Activated CD8-positive, alpha-beta T cell treated with anti-CD3 and anti-CD28 coated beads for 36 hours (primary cell): ENCODE results near the gene GCK. TPM values are rescaled to one million over a fixed set of nuclear protein-coding genes. Genes with fewer than 3 reads are reported as not detected.

ENCODE experiments used
- ATAC-seq: fragments of 200-7000 bp; cut with Tn5 transposase; one replicate; pipeline ENCODE4 v1.10.0; 2021; ENCODE audit warnings: mild to moderate bottlenecking, moderate library complexity
- CTCF ChIA-PET: fragments of 350-600 bp; sonication (Branson Sonifier 250); formaldehyde crosslinking; loops from one replicate; lab custom pipeline; 2021; ENCODE audit warnings: antibody characterized with exemption; lab: Charles Lee
- POLR2A ChIA-PET: fragments of 350-600 bp; sonication (Branson Sonifier 250); formaldehyde crosslinking; loops from one replicate; lab custom pipeline; 2021; ENCODE audit warnings: antibody characterized with exemption; lab: Charles Lee
- DNase-seq: peaks from one replicate; pipeline ENCODE4 v3.0.0-alpha.2; 2020
- H3K27ac Mint-ChIP-seq: one replicate; pipeline ENCODE4 v1.8.0; 2021; ENCODE audit warnings: mild to moderate bottlenecking, mixed read lengths
- H3K27me3 Mint-ChIP-seq: one replicate; pipeline ENCODE4 v1.8.0; 2021; ENCODE audit warnings: mixed read lengths
- H3K36me3 Mint-ChIP-seq: one replicate; pipeline ENCODE4 v1.8.0; 2021; ENCODE audit warnings: low read depth, mixed read lengths
- H3K4me1 Mint-ChIP-seq: one replicate; pipeline ENCODE4 v1.8.0; 2021; ENCODE audit warnings: low read depth, mixed read lengths
- H3K4me3 Mint-ChIP-seq: one replicate; pipeline ENCODE4 v1.8.0; 2021; ENCODE audit warnings: mild to moderate bottlenecking, moderate library complexity, mixed read lengths
- H3K9me3 Mint-ChIP-seq: one replicate; pipeline ENCODE4 v1.8.0; 2021; ENCODE audit warnings: mixed read lengths
- CTCF ChIP-seq: fragments of 200-600 bp; IDR thresholded peaks from one replicate; pipeline ENCODE4 v1.8.0; 2022; ENCODE audit warnings: antibody characterized with exemption, mild to moderate bottlenecking
- intact Hi-C: fragments of 100-400 bp; cut with micrococcal nuclease; formaldehyde crosslinking; loops from one replicate; pipeline ENCODE4 v1.10.0; 2022
- total RNA-seq, 2 experiments: library from RNA; stranded (reverse); gene quantifications; one replicate each; pipeline ENCODE4 v1.2.3, GENCODE V29; 2021

The GCK gene
- total RNA-seq, 2 experiments from 2014 or later: 2.1 to 2.6 TPM

- no peaks in the 10 kb centered on the region for H3K27me3 Mint-ChIP-seq
- H3K27ac Mint-ChIP-seq: no peak overlapping the region
- H3K9me3 Mint-ChIP-seq: no peaks in the 10 kb centered on the region
- POLR2A ChIA-PET: no interaction called here
- H3K36me3 Mint-ChIP-seq: no peaks in the 10 kb centered on the region
- ATAC-seq (no peak), DNase-seq (no peak)
- H3K4me1 Mint-ChIP-seq: peaks cover 10% of the 10 kb centered on the region
- intact Hi-C loops: no loop called here
- no peak overlapping the region for H3K4me3 Mint-ChIP-seq
- CTCF ChIA-PET: no interaction called here
- no peak for TF ChIP-seq CTCF
Measured at GRCh38 chr7:44143646-44144250, 45.5 kb downstream of the GCK start.

- CTCF ChIA-PET: no interaction called here
- ATAC-seq: no peak
- POLR2A ChIA-PET: interaction anchor here (0.9 kb wide), 1 partner anchor 20 kb away, joined by 4 read pairs; no protein-coding TSS in a partner anchor
Measured at GRCh38 chr7:44142028-44142427, 47.2 kb downstream of the GCK start.

GRCh38 chr7:44141221-44141850 is 47.9 kb downstream of the GCK start, which contains the start of gene MYL7:
TSS of gene MYL7 (minus strand) at chr7:44141332. CDS start at chr7:44141305, 27 bp downstream.
- H3K9me3 Mint-ChIP-seq: no peaks in the 10 kb centered on the region
- ATAC-seq: no peak

More at GRCh38 chr7:44142028-44142427, 47.2 kb downstream of the GCK start:
- no peaks in the 10 kb centered on the region for H3K9me3 Mint-ChIP-seq
- H3K27ac Mint-ChIP-seq: no peak overlapping the region
- no peak overlapping the region for H3K4me3 Mint-ChIP-seq
- no peak for TF ChIP-seq CTCF
- intact Hi-C loops: no loop called here
- peaks cover 10% of the 10 kb centered on the region for H3K4me1 Mint-ChIP-seq
- no peaks in the 10 kb centered on the region for H3K27me3 Mint-ChIP-seq
- no peak for DNase-seq
- no peaks in the 10 kb centered on the region for H3K36me3 Mint-ChIP-seq

GRCh38 chr7:44140341-44140740 is 48.9 kb downstream of the GCK start:
- no peak overlapping the region for H3K4me3 Mint-ChIP-seq
- POLR2A ChIA-PET: no interaction called here
- no peaks in the 10 kb centered on the region for H3K9me3 Mint-ChIP-seq
- no peaks in the 10 kb centered on the region for H3K27me3 Mint-ChIP-seq
- H3K36me3 Mint-ChIP-seq: no peaks in the 10 kb centered on the region
- ATAC-seq: no peak
- peaks cover 4% of the 10 kb centered on the region for H3K4me1 Mint-ChIP-seq
- DNase-seq: no peak
- no peak for TF ChIP-seq CTCF
- CTCF ChIA-PET: no interaction called here
- H3K27ac Mint-ChIP-seq: no peak overlapping the region
- intact Hi-C loops: no loop called here

More at GRCh38 chr7:44141221-44141850, 47.9 kb downstream of the GCK start, which contains the start of gene MYL7:
- ChIA-PET CTCF (no interaction called here), POLR2A (no interaction called here)
- intact Hi-C loops: no loop called here
- no peak for DNase-seq
- H3K4me1 Mint-ChIP-seq: peaks cover 7% of the 10 kb centered on the region
- no peak for TF ChIP-seq CTCF
- H3K36me3 Mint-ChIP-seq: no peaks in the 10 kb centered on the region
- H3K27ac Mint-ChIP-seq: no peak within 1 kb of the TSS
- H3K4me3 Mint-ChIP-seq: no peak within 1 kb of the TSS
- no peaks in the 10 kb centered on the region for H3K27me3 Mint-ChIP-seq

GRCh38 chr7:44139311-44140010 is 49.8 kb downstream of the GCK start:
- H3K4me3 Mint-ChIP-seq: no peak overlapping the region
- no peak overlapping the region for H3K27ac Mint-ChIP-seq
- ChIA-PET POLR2A (no interaction called here), CTCF (no interaction called here)
- no peaks in the 10 kb centered on the region for H3K4me1 Mint-ChIP-seq
- H3K27me3 Mint-ChIP-seq: no peaks in the 10 kb centered on the region
- H3K36me3 Mint-ChIP-seq: no peaks in the 10 kb centered on the region
- H3K9me3 Mint-ChIP-seq: no peaks in the 10 kb centered on the region
- intact Hi-C loops: no loop called here
- ATAC-seq (no peak), DNase-seq (no peak)
- no peak for TF ChIP-seq CTCF
